Vagina (tissue), 2 donors: Measurements from ENCODE around the gene EHHADH. TPM values are rescaled to one million over a fixed set of nuclear protein-coding genes. Genes with fewer than 3 reads are reported as not detected.

Source experiments
- microRNA-seq: library from miRNA; unstranded; fragments of <30 nt; microRNA quantifications from one replicate; pipeline ENCODE4, GENCODE V29; 2017; ENCODE audit warnings: borderline number of aligned reads, borderline replicate concordance
- small RNA-seq: library from RNA; depleted of rRNA; stranded (forward); fragments of <200 nt; gene quantifications from one replicate; pipeline ENCODE3, GENCODE V24; 2016
- total RNA-seq: library from RNA; depleted of rRNA; stranded (reverse); fragments of >200 nt; gene quantifications from one replicate; pipeline ENCODE4 v1.2.3, GENCODE V29; 2016

Gene EHHADH
- total RNA-seq, 1 donor from 2014 or later: 8.1 TPM

Small RNAs within 50 kb of the gene (microRNA-seq; reads per million reads assigned to microRNA genes)
- gene MIR5588: not detected

Small RNAs within 50 kb of the gene (small RNA-seq; reads per million reads assigned to genes)
- gene MIR5588: not detected

Other genes with a start within 250 kb of the EHHADH start
- 5.6 TPM for gene C3orf70, start 101.0 kb downstream of the EHHADH start, total RNA-seq
- 8.3 TPM for gene MAP3K13, start 109.1 kb upstream of the EHHADH start, total RNA-seq
- gene TMEM41A, start 245.0 kb upstream of the EHHADH start, total RNA-seq: 9.6 TPM